ENCODE data around the gene GINM1. TPM values are rescaled to one million over a fixed set of nuclear protein-coding genes. Genes with fewer than 3 reads are reported as not detected.

GINM1 gene
- total and polyA plus RNA-seq, 2 donors (not counting 3 experiments of a cell fraction or from before 2014, with no cell fraction given): 14.6 to 38.0 TPM

GRCh38 chr6:149534742-149535141 is 31.4 kb upstream of the GINM1 start:
- ChIA-PET POLR2A (no interaction called here), CTCF (no interaction called here)
- no peak for DNase-seq (ENCODE audit: low read depth, low spot score)
- Histone ChIP-seq H3K9ac (replicated peaks; ENCODE audit: extremely low read depth, insufficient read depth, low read length) (no peak overlapping the region), H3K9me3 (replicated peaks; ENCODE audit: control insufficient read depth, insufficient read depth, low read length) (no peaks in the 10 kb centered on the region), H3K36me3 (ENCODE audit: control insufficient read depth in 2 of 2, extremely low read depth in 1 of 2, insufficient read depth in 2 of 2, low read length in 2 of 2) (peaks cover 14 to 17% of the 10 kb centered on the region in 2 experiments), H3K27me3 (ENCODE audit: control insufficient read depth in 2 of 2, insufficient read depth in 2 of 2, low read length in 2 of 2) (no peaks in the 10 kb centered on the region), H4K20me1 (replicated peaks; ENCODE audit: control insufficient read depth, extremely low read depth, insufficient read depth, low read length) (no peaks in the 10 kb centered on the region), H3K4me1 (ENCODE audit: control insufficient read depth, extremely low read depth, insufficient read depth, low read length) (no peaks in the 10 kb centered on the region), H3K27ac (ENCODE audit: insufficient read depth, low read depth, low read length) (no peak overlapping the region), H3K4me3 (replicated peaks in 1 of 3; ENCODE audit: insufficient read depth in 1 of 3, low read depth in 1 of 3, low read length in 3 of 3) (no peak overlapping the region), H2AFZ (ENCODE audit: low read depth, low read length) (no peak overlapping the region), H3K4me2 (ENCODE audit: insufficient read depth, low read length) (no peak overlapping the region), H3K79me2 (ENCODE audit: control insufficient read depth, insufficient read depth, low read length) (no peaks in the 10 kb centered on the region), H3K9me1 (replicated peaks; ENCODE audit: control insufficient read depth, extremely low read depth, insufficient read depth, low read length) (no peaks in the 10 kb centered on the region)
- TF ChIP-seq CTCF (IDR thresholded peaks at IDR 0.05; ENCODE audit: extremely low read depth in 1 of 2, insufficient read depth in 1 of 2, low read depth in 1 of 2, low read length in 2 of 2): no peak
- TF ChIP-seq EZH2 (IDR thresholded peaks at IDR 0.05; ENCODE audit: borderline replicate concordance, low read depth, low read length, severe bottlenecking): no peak
- no peak for TF ChIP-seq MYC (IDR thresholded peaks at IDR 0.05; ENCODE audit: low read depth, low read length)
- no peak for TF ChIP-seq POLR2A (IDR thresholded peaks at IDR 0.05; ENCODE audit: low read depth, low read length)
- TF ChIP-seq FOS (IDR thresholded peaks at IDR 0.05; ENCODE audit: borderline replicate concordance, insufficient read depth, low read length): no peak
- no peak for TF ChIP-seq JUN (IDR thresholded peaks at IDR 0.05; ENCODE audit: borderline replicate concordance, insufficient read depth, insufficient read length, low read depth)
- TF ChIP-seq MAX (IDR thresholded peaks at IDR 0.05; ENCODE audit: insufficient read depth, insufficient read length): no peak
- no peak for TF ChIP-seq GATA2 (IDR thresholded peaks at IDR 0.05; ENCODE audit: insufficient read depth, insufficient read length, low read depth, low read length)
- no peak for TF ChIP-seq POLR2AphosphoS5 (IDR thresholded peaks at IDR 0.05; ENCODE audit: insufficient read depth, low read depth, low read length)
- no TSS peak for BruUV-seq (replicated peaks)
- dilution Hi-C loops (cut with MboI; ENCODE audit: extremely low pct_ligation_motif_present, low sequenced_read_pairs): no loop called here
- intact Hi-C loops (cut with micrococcal nuclease): no loop called here
- FAIRE-seq: no peak
